ENCODE data around the gene SLC37A1.

GRCh38 chr21:42469272-42469671 lies 44.4 kb upstream of the SLC37A1 start:
- TF ChIP-seq POLR2A (IDR thresholded peaks at IDR 0.05; ENCODE audit: low read length) (no peak), GATA1 (IDR thresholded peaks at IDR 0.05; ENCODE audit: low read depth, low read length) (no peak)

All from erythroblast (primary cell).